GM23338 (cell line): ENCODE measurements around the gene DNAJC8.

Experiments
- CREB1 ChIP-seq: fragments of 250-450 bp; sonication (Bioruptor Pico); IDR thresholded peaks from 2 replicates; pipeline ENCODE4 v1.5.0; 2020; ENCODE audit warnings: low read depth, mild to moderate bottlenecking, moderate library complexity
- EZH2 ChIP-seq: fragments of 200-600 bp; sonication (generic); IDR thresholded peaks from one replicate; pipeline ENCODE4 v1.8.0; 2017; ENCODE audit warnings: antibody characterized with exemption, mild to moderate bottlenecking, low read depth; ENCODE audit not compliant: unreplicated experiment
- EZH2phosphoT487 ChIP-seq: fragments of 200-600 bp; sonication (generic); IDR thresholded peaks from one replicate; pipeline ENCODE4 v1.8.1; 2018; ENCODE audit warnings: antibody characterized with exemption; ENCODE audit not compliant: unreplicated experiment
- POLR2AphosphoS5 ChIP-seq: IDR thresholded peaks from 2 replicates; pipeline ENCODE4 v1.6.1; 2016; ENCODE audit warnings: antibody characterized with exemption, low read depth
- STAT1 ChIP-seq: IDR thresholded peaks from one replicate; pipeline ENCODE4 v1.6.1; 2016; ENCODE audit warnings: antibody characterized with exemption; ENCODE audit not compliant: unreplicated experiment
- TF ChIP-seq, protein P1 (sequence below), 2 experiments: fragments of 200-600 bp in 1 of 2; sonication (generic) in 1 of 2; conservative IDR thresholded peaks; 2 replicates each; pipeline versions ENCODE4 v1.5.1 to v1.6.1; 2016 to 2017; ENCODE audit warnings: antibody characterized with exemption in 2 of 2, low read depth in 2 of 2, mild to moderate bottlenecking in 2 of 2, moderate library complexity in 1 of 2

DNA sequence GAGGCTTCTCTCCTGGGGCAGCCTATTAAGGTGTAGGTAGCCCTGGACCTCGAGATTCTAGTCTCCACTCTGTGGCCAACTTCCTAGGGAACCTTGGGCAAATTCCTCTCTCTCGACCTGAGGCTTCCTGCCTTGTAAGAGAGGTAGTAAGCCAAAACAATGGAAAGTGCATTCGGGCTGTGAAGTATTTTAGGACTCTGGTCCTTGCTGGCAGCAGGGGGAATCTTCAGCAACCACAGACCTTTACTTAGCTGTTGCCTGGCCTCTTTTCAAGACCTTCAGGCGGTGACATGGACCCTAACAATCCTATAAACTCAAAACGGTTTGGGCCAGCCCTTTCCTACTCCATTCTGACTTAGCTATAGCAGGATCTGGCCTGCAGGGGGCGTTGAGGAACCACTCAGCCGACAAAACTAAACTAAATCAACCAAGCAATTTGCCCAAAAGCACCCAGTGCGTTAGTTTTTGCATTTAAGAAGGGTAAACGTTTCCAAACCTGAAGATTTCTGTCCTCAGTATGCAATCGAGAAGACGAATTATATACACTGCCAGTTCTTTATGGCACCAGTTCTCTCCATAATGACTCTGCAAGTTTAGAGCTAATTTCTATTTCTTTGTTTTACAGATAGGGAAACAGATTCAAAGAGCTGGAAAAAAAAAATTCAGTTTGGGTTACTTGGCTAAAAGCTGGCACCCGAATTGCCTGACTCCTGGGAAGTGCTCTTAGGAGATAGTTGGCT, 15.6 kb upstream of the DNAJC8 start:
- TF ChIP-seq, protein P1, sequence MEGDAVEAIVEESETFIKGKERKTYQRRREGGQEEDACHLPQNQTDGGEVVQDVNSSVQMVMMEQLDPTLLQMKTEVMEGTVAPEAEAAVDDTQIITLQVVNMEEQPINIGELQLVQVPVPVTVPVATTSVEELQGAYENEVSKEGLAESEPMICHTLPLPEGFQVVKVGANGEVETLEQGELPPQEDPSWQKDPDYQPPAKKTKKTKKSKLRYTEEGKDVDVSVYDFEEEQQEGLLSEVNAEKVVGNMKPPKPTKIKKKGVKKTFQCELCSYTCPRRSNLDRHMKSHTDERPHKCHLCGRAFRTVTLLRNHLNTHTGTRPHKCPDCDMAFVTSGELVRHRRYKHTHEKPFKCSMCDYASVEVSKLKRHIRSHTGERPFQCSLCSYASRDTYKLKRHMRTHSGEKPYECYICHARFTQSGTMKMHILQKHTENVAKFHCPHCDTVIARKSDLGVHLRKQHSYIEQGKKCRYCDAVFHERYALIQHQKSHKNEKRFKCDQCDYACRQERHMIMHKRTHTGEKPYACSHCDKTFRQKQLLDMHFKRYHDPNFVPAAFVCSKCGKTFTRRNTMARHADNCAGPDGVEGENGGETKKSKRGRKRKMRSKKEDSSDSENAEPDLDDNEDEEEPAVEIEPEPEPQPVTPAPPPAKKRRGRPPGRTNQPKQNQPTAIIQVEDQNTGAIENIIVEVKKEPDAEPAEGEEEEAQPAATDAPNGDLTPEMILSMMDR (conservative IDR thresholded peaks at IDR 0.05; ENCODE audit: low read depth in 2 of 2), result peak; percentile 90 to 98
- TF ChIP-seq EZH2 (no peak), CREB1 (CRISPR knock-in tag) (no peak), STAT1 (no peak), POLR2AphosphoS5 (no peak), EZH2phosphoT487 (no peak)
